Left ventricle myocardium inferior (tissue), 1 donor: Measurements from ENCODE around the gene SLAMF8. TPM values are rescaled to one million over a fixed set of nuclear protein-coding genes. Genes with fewer than 3 reads are reported as not detected.

Experiments used
- DNase-seq: peaks from one replicate; pipeline ENCODE4 v3.0.0-alpha.2; 2020
- H3K27ac ChIP-seq: fragments of 200-600 bp; replicated peaks from 2 replicates; pipeline ENCODE4 v1.8.0; 2021
- H3K27me3 ChIP-seq: fragments of 200-600 bp; 2 replicates; pipeline ENCODE4 v1.8.0; 2021; ENCODE audit warnings: low read depth
- H3K36me3 ChIP-seq: fragments of 200-600 bp; 2 replicates; pipeline ENCODE4 v1.8.0; 2021
- H3K4me1 ChIP-seq: fragments of 200-600 bp; 2 replicates; pipeline ENCODE4 v1.8.0; 2021
- H3K4me3 ChIP-seq: fragments of 200-600 bp; 2 replicates; pipeline ENCODE4 v1.8.0; 2021; ENCODE audit warnings: mild to moderate bottlenecking, moderate library complexity
- H3K9me3 ChIP-seq: fragments of 200-600 bp; replicated peaks from 2 replicates; pipeline ENCODE4 v1.8.0; 2021
- CTCF ChIP-seq: fragments of 200-600 bp; IDR thresholded peaks from 2 replicates; pipeline ENCODE4 v1.8.0; 2021; ENCODE audit warnings: antibody characterized with exemption, mild to moderate bottlenecking, borderline replicate concordance
- intact Hi-C: fragments of 100-400 bp; cut with micrococcal nuclease; formaldehyde crosslinking; loops from one replicate; pipeline ENCODE4 v1.11.0; 2022
- total RNA-seq: library from RNA; stranded (reverse); fragmentation: NEBNext Ultra II Directional; extraction: Animal tissue kit (Norgen Biotek cat#: 25700); gene quantifications from one replicate; pipeline ENCODE4 v1.2.1, GENCODE V29; 2021
- donor health status: DM: no; HTN: yes; CAD: no; lungs with severe emphysema.

The SLAMF8 gene
- total RNA-seq, 1 donor from 2014 or later: 1.7 TPM

- no peak for DNase-seq
- Histone ChIP-seq H3K4me3 (no peak within 1 kb of the TSS), H3K36me3 (no peaks in the 10 kb centered on the region), H3K27ac (no peak within 1 kb of the TSS), H3K27me3 (peaks cover 10% of the 10 kb centered on the region), H3K9me3 (no peaks in the 10 kb centered on the region), H3K4me1 (peaks cover 14% of the 10 kb centered on the region)
- no peak for TF ChIP-seq CTCF
- intact Hi-C loops: no loop called here
Observed at GRCh38 chr1:159802111-159802510, 24.6 kb upstream of the SLAMF8 start, which contains the start of gene FCRL6. FCRL6 (plus strand) TSS chr1:159802360; CDS start chr1:159802425, 65 bp downstream.

- Histone ChIP-seq H3K4me1 (peaks cover 14% of the 10 kb centered on the region), H3K36me3 (no peaks in the 10 kb centered on the region), H3K27ac (no peak overlapping the region), H3K4me3 (no peak overlapping the region), H3K9me3 (no peaks in the 10 kb centered on the region), H3K27me3 (peaks cover 4% of the 10 kb centered on the region)
- no peak for TF ChIP-seq CTCF
- no peak for DNase-seq
- intact Hi-C loops: no loop called here
Observed at GRCh38 chr1:159803956-159804689, 22.6 kb upstream of the SLAMF8 start.

GRCh38 chr1:159804924-159805323, 21.7 kb upstream of the SLAMF8 start:
- DNase-seq: no peak
- Histone ChIP-seq H3K9me3 (no peaks in the 10 kb centered on the region), H3K27me3 (peaks cover 4% of the 10 kb centered on the region), H3K4me1 (peaks cover 14% of the 10 kb centered on the region), H3K36me3 (no peaks in the 10 kb centered on the region), H3K27ac (no peak overlapping the region), H3K4me3 (no peak overlapping the region)
- no peak for TF ChIP-seq CTCF
- intact Hi-C loops: no loop called here

- Histone ChIP-seq H3K27ac (no peak overlapping the region), H3K36me3 (no peaks in the 10 kb centered on the region), H3K9me3 (no peaks in the 10 kb centered on the region), H3K4me1 (no peaks in the 10 kb centered on the region), H3K4me3 (no peak overlapping the region), H3K27me3 (peaks cover 1% of the 10 kb centered on the region)
- intact Hi-C loops: no loop called here
- no peak for DNase-seq
- TF ChIP-seq CTCF: no peak
Observed at GRCh38 chr1:159815926-159816325, 10.7 kb upstream of the SLAMF8 start.

GRCh38 chr1:159817276-159818041, 9.2 kb upstream of the SLAMF8 start:
- Histone ChIP-seq H3K4me3 (no peak overlapping the region), H3K9me3 (no peaks in the 10 kb centered on the region), H3K27ac (no peak overlapping the region), H3K36me3 (no peaks in the 10 kb centered on the region), H3K4me1 (no peaks in the 10 kb centered on the region), H3K27me3 (peaks cover 17% of the 10 kb centered on the region)
- no peak for DNase-seq
- TF ChIP-seq CTCF: no peak
- intact Hi-C loops: no loop called here
